Activated CD4-positive, alpha-beta T cell treated with anti-CD3 and anti-CD28 coated beads, Interleukin-2, Interleukin-6, amounts not matched to agents 100 ng/mL and 50 ng/mL, durations not matched to agents 16 hours and 8 hours (primary cell): ENCODE results near the gene CLMN.

Experiments
- DNase-seq: peaks from one replicate; pipeline ENCODE4 v3.0.0-alpha.2; 2020

The CLMN gene

DNA sequence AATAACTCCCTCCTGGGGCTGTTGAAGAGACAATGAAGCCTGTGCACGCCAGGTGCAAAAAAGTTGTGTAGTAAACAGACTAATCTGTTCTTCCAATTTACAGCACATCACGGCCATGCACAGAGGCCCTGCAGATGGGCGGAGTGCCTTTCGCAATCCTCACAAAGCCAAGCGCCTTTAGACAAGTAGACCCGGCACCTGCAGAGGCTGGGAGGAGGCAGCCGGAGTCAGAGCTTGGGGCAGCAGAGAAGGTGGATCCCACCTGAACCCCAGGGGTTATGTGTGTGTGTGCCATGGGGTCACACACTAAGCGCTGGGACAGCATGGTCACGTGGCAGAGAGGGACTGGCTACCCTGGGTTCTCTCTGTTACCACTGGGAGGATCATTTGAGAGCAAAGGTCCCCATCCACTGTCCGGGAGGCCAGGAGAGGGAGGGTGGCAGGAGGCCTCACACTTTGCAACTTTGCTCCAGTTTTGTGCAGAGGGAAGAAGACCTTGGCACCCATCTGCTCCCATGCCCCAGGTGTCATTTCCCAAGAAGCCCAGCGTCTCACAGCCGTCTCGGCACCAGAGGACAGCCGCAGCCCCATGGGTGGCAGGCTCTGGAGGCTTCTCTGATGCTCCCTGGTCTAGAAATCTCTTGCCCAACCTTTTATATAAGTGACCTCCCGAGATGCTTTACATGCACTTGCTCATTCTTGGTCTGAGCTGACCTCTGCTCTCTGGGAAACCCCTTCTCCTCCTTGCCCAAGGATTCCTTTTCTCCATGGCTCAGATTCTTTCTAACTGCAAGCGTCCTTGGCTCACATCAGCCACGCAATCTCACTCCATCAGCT, 82.4 kb downstream of the CLMN start:
- no peak for DNase-seq

DNA sequence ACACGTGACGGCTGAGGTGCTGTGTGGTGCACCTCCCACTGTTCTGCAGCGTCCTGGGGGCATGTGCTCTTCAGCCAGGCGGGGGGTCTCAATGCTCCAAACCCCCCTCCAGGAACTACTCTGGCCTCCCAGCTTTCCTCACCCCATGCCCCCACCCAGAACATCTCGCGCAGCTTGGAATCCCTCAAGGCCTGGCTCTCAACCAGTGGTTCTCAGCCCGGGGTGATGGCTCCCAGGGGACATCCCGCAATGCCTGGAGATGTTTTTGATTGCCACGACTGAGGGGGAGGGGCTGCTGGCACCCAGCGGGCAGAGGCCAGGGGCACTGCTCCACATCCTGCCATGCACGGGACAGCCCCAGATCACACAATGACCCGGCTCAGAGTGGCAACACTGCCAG, 83.5 kb downstream of the CLMN start:
- DNase-seq = no peak

- DNase-seq = no peak
Measured at GRCh38 chr14:95235767-95236166, 83.9 kb downstream of the CLMN start.

- no peak for DNase-seq
Measured at GRCh38 chr14:95235351-95235750, 84.4 kb downstream of the CLMN start.

DNA sequence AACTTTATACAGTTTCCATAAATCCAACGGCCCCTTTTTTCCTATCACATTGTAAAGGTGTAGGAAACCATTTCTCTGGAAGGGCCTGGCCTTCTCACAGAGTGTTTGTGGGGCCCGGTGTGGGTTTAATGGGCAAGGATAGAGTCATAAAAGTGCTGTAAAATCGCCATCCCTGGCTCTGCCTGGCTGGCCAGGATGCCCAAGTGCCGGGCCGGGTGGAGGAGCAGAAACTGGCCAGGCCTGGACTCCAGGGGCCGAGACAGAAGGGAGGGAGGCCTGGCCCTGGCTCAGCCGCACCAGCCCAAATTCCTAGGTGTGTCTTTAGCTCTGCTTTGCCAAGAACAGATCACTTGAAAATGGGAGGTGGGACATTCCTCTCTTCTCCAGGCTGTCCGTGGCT, 85.3 kb downstream of the CLMN start:
- no peak for DNase-seq

- no peak for DNase-seq
Measured at GRCh38 chr14:95233702-95234241, 85.9 kb downstream of the CLMN start.

- DNase-seq = no peak
Measured at GRCh38 chr14:95232894-95233584, 86.7 kb downstream of the CLMN start.

DNA sequence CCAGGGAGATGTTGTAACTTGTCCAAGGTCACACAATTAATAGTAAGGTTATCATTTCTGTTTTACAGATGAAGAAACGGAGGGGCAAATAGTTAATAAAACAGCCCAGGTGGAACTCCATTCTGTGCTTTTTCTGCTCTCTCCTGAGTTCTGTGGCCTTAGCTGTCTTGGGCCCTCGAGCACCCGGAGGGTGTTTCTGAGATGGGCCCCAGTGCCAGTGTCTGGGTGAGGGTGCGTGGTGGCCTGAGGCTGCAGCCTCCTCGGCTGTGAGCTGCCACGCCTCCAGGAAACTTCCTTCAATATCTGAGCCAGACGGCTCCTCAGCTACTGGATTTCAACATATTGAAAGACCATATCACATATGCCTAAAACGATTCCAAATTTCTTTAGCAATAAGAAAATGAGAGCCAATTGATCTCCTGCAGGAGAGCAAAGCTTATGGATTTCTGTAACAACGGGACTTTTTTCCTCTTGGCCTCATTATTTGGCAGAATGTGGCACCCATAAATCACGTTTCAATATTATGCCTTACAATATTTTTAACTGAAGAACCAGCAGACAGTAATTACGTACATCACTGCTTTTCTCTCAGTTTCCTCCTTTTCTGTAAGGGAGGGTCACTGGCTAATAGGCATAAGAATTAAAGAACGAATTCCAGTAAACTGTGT, 87.6 kb downstream of the CLMN start:
- no peak for DNase-seq

DNA sequence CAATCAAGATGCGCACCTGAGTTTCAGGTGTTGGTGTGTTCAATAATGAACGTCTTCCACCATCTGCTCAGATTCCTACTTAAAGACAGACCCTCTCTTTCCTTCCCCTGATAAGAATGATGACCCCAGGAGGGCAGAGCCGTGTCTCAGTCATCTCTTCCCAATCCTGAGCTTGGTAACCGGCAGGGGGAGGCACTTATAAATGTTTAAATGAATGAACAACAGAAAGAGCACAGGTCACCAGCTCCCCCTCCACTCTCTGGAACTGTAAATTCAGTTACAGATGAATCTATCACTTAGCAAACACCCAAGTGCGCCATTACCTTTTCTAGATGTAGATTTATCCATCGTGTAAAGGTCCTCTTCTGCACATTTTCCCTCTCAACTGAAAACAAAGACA, 90.0 kb downstream of the CLMN start:
- DNase-seq = no peak

GRCh38 chr14:95228240-95228639, 91.5 kb downstream of the CLMN start:
- no peak for DNase-seq

DNA sequence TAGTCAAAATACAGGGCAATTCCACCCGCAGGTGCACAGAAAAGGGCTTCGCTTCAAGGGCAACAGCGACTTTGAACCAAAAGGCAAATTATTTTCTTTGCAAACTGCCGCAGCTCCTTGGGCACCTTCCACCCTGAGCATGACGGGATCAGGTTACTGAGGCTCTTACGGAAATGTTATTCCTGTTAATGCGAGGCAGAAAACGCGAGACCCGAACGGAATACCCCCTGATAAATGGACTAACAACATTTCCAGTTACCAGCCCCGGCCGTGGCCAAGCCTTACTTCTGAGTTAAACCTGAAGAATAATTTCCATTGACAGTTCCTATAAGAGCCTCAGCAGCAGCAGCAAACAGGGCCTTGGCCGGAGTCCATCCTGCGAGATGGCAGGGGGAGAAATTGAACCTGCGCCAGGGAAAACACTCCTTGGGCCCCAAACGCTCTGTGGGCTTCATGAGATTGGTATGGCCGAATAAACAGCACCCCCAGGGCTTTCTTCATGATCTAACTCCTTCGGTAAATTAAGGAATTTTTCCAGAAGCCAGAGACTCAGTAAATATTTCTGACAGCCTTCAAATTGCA, 92.3 kb downstream of the CLMN start:
- no peak for DNase-seq

GRCh38 chr14:95226801-95227200, 92.9 kb downstream of the CLMN start:
- no peak for DNase-seq

DNA sequence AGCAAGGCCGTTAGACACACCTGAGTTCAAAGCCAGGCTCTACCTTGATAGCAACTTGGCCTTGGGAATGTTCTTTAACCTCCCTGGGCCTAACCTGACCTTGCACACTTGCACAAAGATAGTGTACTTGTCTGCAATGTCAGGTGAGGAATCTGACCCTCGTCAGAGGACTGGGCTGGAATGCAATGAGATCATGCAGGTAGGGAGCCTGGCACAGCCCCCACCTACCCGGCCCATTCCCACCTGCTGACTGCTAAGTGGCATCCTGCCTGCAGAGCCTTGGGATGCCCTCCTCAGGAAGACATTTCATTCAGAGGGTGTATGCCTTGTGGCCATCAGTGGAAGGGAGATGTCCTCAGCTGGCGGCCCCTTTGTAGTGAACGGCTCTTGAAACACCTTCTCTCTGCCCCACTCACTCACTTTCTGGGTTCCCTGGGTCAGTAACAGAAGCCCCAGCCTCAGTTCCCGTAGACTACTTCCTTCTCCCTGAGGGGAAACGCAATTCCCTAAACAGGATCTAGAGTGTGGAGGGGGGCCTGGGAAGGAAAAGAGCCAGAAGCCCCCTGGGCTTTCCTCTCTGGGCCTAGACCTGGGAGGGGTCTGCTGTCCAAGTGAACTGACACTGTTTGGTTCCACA, 94.3 kb downstream of the CLMN start:
- DNase-seq = no peak

- no peak for DNase-seq
Measured at GRCh38 chr14:95222870-95223398, 96.8 kb downstream of the CLMN start.

DNA sequence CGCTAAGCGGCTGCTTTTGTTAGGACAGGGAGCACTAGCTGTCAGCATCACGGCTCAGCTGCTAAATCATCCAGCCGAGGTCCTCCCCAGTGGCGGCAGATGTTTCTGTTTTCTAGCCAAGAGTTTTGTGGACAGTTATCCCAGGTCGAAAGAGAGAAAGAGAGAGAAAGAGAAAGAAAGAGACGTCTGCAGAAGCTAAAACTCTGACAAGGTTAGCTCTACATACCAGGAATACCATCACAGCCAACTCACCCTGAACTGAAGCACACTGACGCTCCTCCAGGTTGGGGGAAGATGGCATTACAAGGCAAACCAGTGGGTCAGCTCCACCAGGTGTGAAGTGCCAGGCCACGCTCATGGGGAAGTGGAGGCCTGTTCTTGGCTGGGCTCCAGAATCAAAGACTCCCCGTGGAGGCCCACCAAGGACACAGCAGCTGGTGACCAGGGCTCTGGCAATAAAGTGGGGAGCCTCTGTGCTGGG, 97.5 kb downstream of the CLMN start:
- no peak for DNase-seq

- no peak for DNase-seq
Measured at GRCh38 chr14:95221531-95221930, 98.2 kb downstream of the CLMN start.

DNA sequence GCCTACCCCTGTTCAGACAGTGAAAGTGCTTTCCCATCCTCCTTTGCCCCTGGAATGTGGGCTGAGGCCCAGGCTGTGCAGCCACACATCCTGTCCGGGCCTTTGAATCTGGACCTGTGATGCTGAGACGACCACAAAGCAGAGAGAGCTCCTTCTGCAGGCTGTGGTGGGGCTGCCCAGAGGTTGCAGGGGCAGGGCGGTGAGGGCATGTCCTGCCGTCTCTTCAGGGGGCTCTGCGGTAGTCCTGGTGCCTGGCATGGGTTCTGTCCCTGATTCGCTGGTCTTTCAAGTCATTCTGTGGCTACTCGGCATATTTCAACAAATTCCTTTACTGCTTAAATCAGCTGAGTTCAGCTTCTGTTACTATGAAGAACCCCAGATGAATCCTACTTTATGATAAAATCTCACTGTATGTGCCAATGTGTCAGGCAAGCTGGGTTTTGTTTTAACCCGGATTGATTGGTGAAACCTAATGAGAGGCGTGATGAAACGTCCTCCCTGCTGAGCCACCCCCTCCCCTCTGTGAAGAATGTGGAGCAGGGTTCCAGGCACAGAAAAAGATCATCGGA, 99.0 kb downstream of the CLMN start:
- no peak for DNase-seq

GRCh38 chr14:95218472-95219193, 101.1 kb downstream of the CLMN start:
- DNase-seq = no peak

GRCh38 chr14:95218006-95218405, 101.7 kb downstream of the CLMN start:
- no peak for DNase-seq

GRCh38 chr14:95217391-95217900, 102.3 kb downstream of the CLMN start:
- no peak for DNase-seq

GRCh38 chr14:95216008-95216407, 103.7 kb downstream of the CLMN start:
- DNase-seq = no peak
